ENCODE results near the gene ZNF526. TPM values are rescaled to one million over a fixed set of nuclear protein-coding genes. Genes with fewer than 3 reads are reported as not detected.
A peak's percentile ranks its signal among the peaks of the same experiment; 100 is the strongest.
"Not testable (repeated sequence)": the region's sequence is repeated elsewhere in the genome, so short reads cannot be mapped to it uniquely, and the experiment has no call there.

Gene ZNF526
- total and polyA plus RNA-seq, 9 of the 15 experiments (the other 6 are each of a cell fraction or from before 2014, with no cell fraction given), result 1.3 to 17.9 (median 6.2) TPM

DNA sequence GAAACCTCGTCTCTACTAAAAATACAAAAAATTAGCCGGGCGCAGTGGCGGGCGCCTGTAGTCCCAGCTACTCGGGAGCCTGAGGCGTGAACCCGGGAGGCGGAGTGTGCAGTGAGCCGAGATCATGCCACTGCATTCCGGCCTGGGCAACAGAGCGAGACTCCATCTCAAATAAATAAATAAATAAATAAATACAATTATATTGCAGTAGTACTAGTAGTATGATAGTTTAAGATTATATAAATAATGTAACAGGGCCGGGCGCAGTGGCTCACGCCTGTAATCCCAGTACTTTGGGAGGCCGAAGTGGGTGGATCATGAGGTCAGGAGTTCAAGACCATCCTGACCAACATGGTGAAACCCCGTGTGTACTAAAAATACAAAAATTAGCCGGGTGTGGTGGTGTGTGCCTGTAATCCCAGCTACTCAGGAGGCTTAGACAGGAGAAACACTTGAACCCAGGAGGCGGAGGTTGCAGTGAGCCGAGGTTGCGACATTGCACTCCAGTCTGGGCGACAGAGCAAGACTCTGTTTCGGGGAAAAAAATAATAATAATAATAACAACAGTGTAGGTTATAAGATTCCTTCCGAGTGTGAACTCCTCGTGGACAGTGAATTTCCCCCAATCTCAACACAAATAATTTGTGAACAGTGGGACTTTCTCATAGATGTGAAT, 47.0 kb downstream of the ZNF526 start:
- H3K9me3 ChIP-seq (replicated peaks; ENCODE audit: control insufficient read depth, insufficient read depth, low read depth, low read length); H3K27me3 ChIP-seq (ENCODE audit: control insufficient read depth in 2 of 2, insufficient read depth in 2 of 2, low read length in 2 of 2); CTCF ChIA-PET (ENCODE audit: low intra/inter-chr PET ratio); ATAC-seq; H3K9me1 ChIP-seq (ENCODE audit: control insufficient read depth, insufficient read depth, low read length); BruUV-seq (replicated peaks); H3K4me3 ChIP-seq; in situ Hi-C loops (cut with MboI); DNase-seq (ENCODE audit: extremely low read depth in 1 of 4, low spot score in 3 of 4); intact Hi-C loops (cut with micrococcal nuclease); FAIRE-seq; H4K20me1 ChIP-seq (replicated peaks; ENCODE audit: control insufficient read depth, insufficient read depth, low read length); TF ChIP-seq CEBPG (CRISPR knock-in tag; IDR thresholded peaks at IDR 0.05): not testable (repeated sequence)
- peaks cover 17 to 36% of the 10 kb centered on the region in 2 experiments for H3K4me1 ChIP-seq (replicated peaks in 1 of 2; ENCODE audit: control insufficient read depth in 2 of 2, insufficient read depth in 2 of 2, low read length in 2 of 2)
- POLR2A ChIA-PET, result interaction anchor here (0.6 to 1.1 kb wide), 3 partner anchors 10 to 26 kb away, joined by 3 to 4 read pairs (median 3); no protein-coding TSS in a partner anchor
- H3K36me3 ChIP-seq (ENCODE audit: control insufficient read depth, insufficient read depth, low read length), result peaks cover 10% of the 10 kb centered on the region; the same call in 2 of the 3 replicates
- TF ChIP-seq CEBPG (tag; conservative IDR thresholded peaks at IDR 0.05 in 1 of 2, IDR thresholded peaks at IDR 0.05 in 1 of 2), result peak; percentile 8 to 41; a peak in 3 of 4 replicates
- peak; percentile 79 for TF ChIP-seq CEBPB (tag; IDR thresholded peaks at IDR 0.05)
- peaks cover 24% of the 10 kb centered on the region for H3K79me2 ChIP-seq (ENCODE audit: control insufficient read depth, insufficient read depth, low read length)
- WGBS (ENCODE audit: insufficient coverage, low coverage, missing lambda C conversion rate), result 84% methylated on average over 25 of the region's 25 CpGs
- H3K4me2 ChIP-seq (ENCODE audit: insufficient read depth, low read length), result peak overlapping the region; percentile 96
- peak overlapping the region in 1 of 2 experiments; percentile 98; a peak in 2 of 4 replicates for H3K9ac ChIP-seq (ENCODE audit: insufficient read depth in 1 of 2, low read depth in 2 of 2, low read length in 2 of 2)
- peak overlapping the region; percentile 90 for H3K27ac ChIP-seq (ENCODE audit: extremely low read depth, low read depth, low read length)
- peak overlapping the region; percentile 95 for H2AFZ ChIP-seq (ENCODE audit: low read depth, low read length)

DNA sequence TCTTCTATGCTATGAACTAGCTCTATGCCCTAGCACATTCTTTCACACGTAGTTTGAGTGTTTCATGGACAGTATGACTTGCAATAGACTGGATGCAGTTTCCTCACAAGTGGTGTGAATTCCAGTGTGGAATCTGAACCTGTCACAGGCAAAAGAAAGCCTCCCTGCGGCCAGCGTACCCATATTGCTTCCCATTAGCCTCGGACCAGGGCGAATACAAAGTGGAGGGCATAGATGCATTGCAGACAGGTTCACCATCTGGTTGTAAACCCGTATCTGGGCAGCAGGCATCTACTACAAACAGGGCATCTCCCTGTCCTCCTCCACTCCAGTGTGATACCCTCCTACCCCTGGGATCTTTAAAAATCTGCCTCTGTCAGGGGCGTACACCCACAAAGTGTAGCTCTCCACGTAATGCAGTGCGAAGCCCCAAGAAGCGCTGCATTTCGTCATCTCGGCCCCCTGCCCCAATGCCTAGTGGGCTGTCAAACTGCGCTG, 47.6 kb downstream of the ZNF526 start:
- Histone ChIP-seq H3K4me1 (replicated peaks in 1 of 2; ENCODE audit: control insufficient read depth in 2 of 2, insufficient read depth in 2 of 2, low read length in 2 of 2) (peaks cover 17 to 42% of the 10 kb centered on the region in 2 experiments), H3K4me3 (peak overlapping the region; percentile 54), H3K27me3 (ENCODE audit: control insufficient read depth in 2 of 2, insufficient read depth in 2 of 2, low read length in 2 of 2) (no peaks in the 10 kb centered on the region), H3K4me2 (ENCODE audit: insufficient read depth, low read length) (peak overlapping the region; percentile 96), H3K9me3 (replicated peaks; ENCODE audit: control insufficient read depth, insufficient read depth, low read depth, low read length) (no peaks in the 10 kb centered on the region), H3K79me2 (ENCODE audit: control insufficient read depth, insufficient read depth, low read length) (peaks cover 24% of the 10 kb centered on the region), H2AFZ (ENCODE audit: low read depth, low read length) (peak overlapping the region; percentile 95), H3K9me1 (ENCODE audit: control insufficient read depth, insufficient read depth, low read length) (no peaks in the 10 kb centered on the region), H3K36me3 (ENCODE audit: control insufficient read depth, insufficient read depth, low read length) (peaks cover 17% of the 10 kb centered on the region; the same call in 2 of the 3 replicates), H3K9ac (ENCODE audit: insufficient read depth in 1 of 2, low read depth in 2 of 2, low read length in 2 of 2) (peak overlapping the region; percentile 90 to 98), H3K27ac (ENCODE audit: extremely low read depth, low read depth, low read length) (peak overlapping the region; percentile 90), H4K20me1 (replicated peaks; ENCODE audit: control insufficient read depth, insufficient read depth, low read length) (no peaks in the 10 kb centered on the region)
- DNase-seq (ENCODE audit: extremely low read depth in 1 of 4, low spot score in 3 of 4) (no peak), FAIRE-seq (peak; percentile 40), ATAC-seq (no peak)
- intact Hi-C loops (cut with micrococcal nuclease) (loop anchor here (2.0 kb wide), 1 partner anchor 13 kb away; the partner anchor contains the start of gene ERF), in situ Hi-C loops (cut with MboI) (no loop called here)
- POLR2A ChIA-PET, result interaction anchor here (1.0 to 1.1 kb wide), 2 partner anchors 11 to 25 kb away, joined by 3 to 4 read pairs; no protein-coding TSS in a partner anchor
- 21% methylated on average over 13 of the region's 13 CpGs for WGBS (ENCODE audit: insufficient coverage, low coverage, missing lambda C conversion rate)
- CTCF ChIA-PET (ENCODE audit: low intra/inter-chr PET ratio), result no interaction called here
- TSS peak; percentile 96 for BruUV-seq (replicated peaks)
- TF ChIP-seq GABPB2 (CRISPR knock-in tag; conservative IDR thresholded peaks at IDR 0.05), result 0 out of 2 replicates have a peak, but pooled peaks have one; percentile 19
- TF ChIP-seq NFYB (IDR thresholded peaks at IDR 0.05; ENCODE audit: extremely low read depth, insufficient read length), result no peak
- no peak for TF ChIP-seq NR2C1 (IDR thresholded peaks at IDR 0.05)
- peak; percentile 10; the same call in 1 of the 2 replicates for TF ChIP-seq NR2C1 (tag; IDR thresholded peaks at IDR 0.05)
- TF ChIP-seq TBP (optimal IDR thresholded peaks at IDR 0.05; ENCODE audit: low read depth, low read length), result no peak
- TF ChIP-seq PRPF4 (IDR thresholded peaks at IDR 0.05; ENCODE audit: insufficient read depth, low read depth, low read length, poor library complexity, severe bottlenecking), result no peak
- 0 out of 2 replicates have a peak, but pooled peaks have one; percentile 71 for TF ChIP-seq HDGF (IDR thresholded peaks at IDR 0.05)
- TF ChIP-seq, protein P1, sequence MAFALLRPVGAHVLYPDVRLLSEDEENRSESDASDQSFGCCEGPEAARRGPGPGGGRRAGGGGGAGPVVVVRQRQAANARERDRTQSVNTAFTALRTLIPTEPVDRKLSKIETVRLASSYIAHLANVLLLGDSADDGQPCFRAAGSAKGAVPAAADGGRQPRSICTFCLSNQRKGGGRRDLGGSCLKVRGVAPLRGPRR (CRISPR knock-in tag; IDR thresholded peaks at IDR 0.05), result no peak

Data from K562 (cell line).